ENCODE results near the gene UHRF1. TPM values are rescaled to one million over a fixed set of nuclear protein-coding genes. Genes with fewer than 3 reads are reported as not detected.
"Not testable (repeated sequence)": the region's sequence is repeated elsewhere in the genome, so short reads cannot be mapped to it uniquely, and the experiment has no call there.

UHRF1 gene
- polyA plus RNA-seq, 4 donors = 0.67 to 18.5 (median 6.0) TPM

- DNase-seq; H3K27me3 ChIP-seq (ENCODE audit: control insufficient read depth in 3 of 3, insufficient read depth in 3 of 3, low read length in 3 of 3); H3K36me3 ChIP-seq (ENCODE audit: control insufficient read depth in 3 of 3, insufficient read depth in 2 of 3, low read depth in 1 of 3, low read length in 3 of 3); H3K4me3 ChIP-seq (ENCODE audit: low read depth in 1 of 3, low read length in 3 of 3); H3K4me1 ChIP-seq (ENCODE audit: control insufficient read depth in 3 of 3, insufficient read depth in 2 of 3, low read depth in 1 of 3, low read length in 2 of 3); H3K27ac ChIP-seq (ENCODE audit: low read depth in 1 of 3, low read length in 2 of 3); H3K9me3 ChIP-seq (ENCODE audit: control insufficient read depth in 2 of 2, insufficient read depth in 1 of 2, low read depth in 1 of 2, low read length in 1 of 2); FAIRE-seq: not testable (repeated sequence)
- WGBS, 3 donors = 71 to 92% (median 74%) methylated on average over 4 to 6 of the region's 6 CpGs
Observed at GRCh38 chr19:4887803-4888202, 21.5 kb upstream of the UHRF1 start.

GRCh38 chr19:4889034-4889815 lies 20.1 kb upstream of the UHRF1 start:
- no peak for DNase-seq
- no peak overlapping the region for H3K27ac ChIP-seq (ENCODE audit: low read depth in 1 of 3, low read length in 2 of 3)
- 86 to 94% (median 91%) methylated on average over 14 of the region's 14 CpGs for WGBS, 3 donors
- H3K27me3 ChIP-seq (ENCODE audit: control insufficient read depth in 3 of 3, insufficient read depth in 3 of 3, low read length in 3 of 3) = no peaks in the 10 kb centered on the region
- no peaks in the 10 kb centered on the region for H3K4me1 ChIP-seq (ENCODE audit: control insufficient read depth in 3 of 3, insufficient read depth in 2 of 3, low read depth in 1 of 3, low read length in 2 of 3)
- H3K36me3 ChIP-seq (ENCODE audit: control insufficient read depth in 3 of 3, insufficient read depth in 2 of 3, low read depth in 1 of 3, low read length in 3 of 3) = no peaks in the 10 kb centered on the region
- no peak overlapping the region for H3K4me3 ChIP-seq (ENCODE audit: low read depth in 1 of 3, low read length in 3 of 3)
- no peak for FAIRE-seq
- H3K9me3 ChIP-seq (ENCODE audit: control insufficient read depth in 2 of 2, insufficient read depth in 1 of 2, low read depth in 1 of 2, low read length in 1 of 2) = no peaks in the 10 kb centered on the region

GRCh38 chr19:4891066-4891465 lies 18.2 kb upstream of the UHRF1 start:
- Histone ChIP-seq H3K36me3 (ENCODE audit: control insufficient read depth in 3 of 3, insufficient read depth in 2 of 3, low read depth in 1 of 3, low read length in 3 of 3) (no peaks in the 10 kb centered on the region), H3K27me3 (ENCODE audit: control insufficient read depth in 3 of 3, insufficient read depth in 3 of 3, low read length in 3 of 3) (no peaks in the 10 kb centered on the region), H3K4me3 (ENCODE audit: low read depth in 1 of 3, low read length in 3 of 3) (no peak overlapping the region), H3K9me3 (ENCODE audit: control insufficient read depth in 2 of 2, insufficient read depth in 1 of 2, low read depth in 1 of 2, low read length in 1 of 2) (no peaks in the 10 kb centered on the region), H3K4me1 (ENCODE audit: control insufficient read depth in 3 of 3, insufficient read depth in 2 of 3, low read depth in 1 of 3, low read length in 2 of 3) (no peaks in the 10 kb centered on the region), H3K27ac (ENCODE audit: low read depth in 1 of 3, low read length in 2 of 3) (no peak overlapping the region)
- WGBS, 3 donors = 55 to 85% (median 65%) methylated on average over 22 of the region's 22 CpGs
- FAIRE-seq = no peak
- DNase-seq = peak in 1 of 2 donors; percentile 11

DNA sequence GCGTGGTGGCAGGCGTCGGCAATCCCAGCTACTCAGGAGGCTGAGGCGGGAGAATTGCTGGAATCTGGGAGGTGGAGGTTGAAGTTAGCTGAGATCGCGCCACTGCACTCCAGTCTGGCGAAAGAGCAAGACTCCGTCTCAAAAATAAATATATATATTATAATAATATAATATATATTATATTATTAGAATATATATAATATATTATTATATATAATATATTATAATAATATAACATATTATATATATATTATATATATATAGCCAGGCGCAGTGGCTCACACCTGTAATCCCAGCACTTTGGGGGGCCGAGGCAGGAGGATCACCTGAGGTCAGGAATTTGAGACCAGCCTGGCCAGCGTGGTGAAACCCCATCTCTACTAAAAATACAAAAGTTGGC lies 16.3 kb upstream of the UHRF1 start:
- not testable (repeated sequence) for H3K4me1 ChIP-seq (ENCODE audit: control insufficient read depth in 3 of 3, insufficient read depth in 2 of 3, low read depth in 1 of 3, low read length in 2 of 3); H3K9me3 ChIP-seq (ENCODE audit: control insufficient read depth in 2 of 2, insufficient read depth in 1 of 2, low read depth in 1 of 2, low read length in 1 of 2); H3K27me3 ChIP-seq (ENCODE audit: control insufficient read depth in 3 of 3, insufficient read depth in 3 of 3, low read length in 3 of 3); H3K27ac ChIP-seq (ENCODE audit: low read depth in 1 of 3, low read length in 2 of 3); H3K36me3 ChIP-seq (ENCODE audit: control insufficient read depth in 3 of 3, insufficient read depth in 2 of 3, low read depth in 1 of 3, low read length in 3 of 3); FAIRE-seq; DNase-seq; H3K4me3 ChIP-seq (ENCODE audit: low read depth in 1 of 3, low read length in 3 of 3)
- WGBS, 3 donors = 91 to 93% (median 93%) methylated on average over 11 of the region's 11 CpGs

- Histone ChIP-seq H3K4me3 (ENCODE audit: low read depth in 1 of 3, low read length in 3 of 3) (no peak overlapping the region), H3K9me3 (ENCODE audit: control insufficient read depth in 2 of 2, insufficient read depth in 1 of 2, low read depth in 1 of 2, low read length in 1 of 2) (no peaks in the 10 kb centered on the region), H3K4me1 (ENCODE audit: control insufficient read depth in 3 of 3, insufficient read depth in 2 of 3, low read depth in 1 of 3, low read length in 2 of 3) (no peaks in the 10 kb centered on the region), H3K27me3 (ENCODE audit: control insufficient read depth in 3 of 3, insufficient read depth in 3 of 3, low read length in 3 of 3) (no peaks in the 10 kb centered on the region), H3K36me3 (ENCODE audit: control insufficient read depth in 3 of 3, insufficient read depth in 2 of 3, low read depth in 1 of 3, low read length in 3 of 3) (no peaks in the 10 kb centered on the region), H3K27ac (ENCODE audit: low read depth in 1 of 3, low read length in 2 of 3) (no peak overlapping the region)
- WGBS, 3 donors = 60 to 64% (median 62%) methylated on average over 3 of the region's 3 CpGs
- no peak for DNase-seq
- FAIRE-seq = no peak
Observed at GRCh38 chr19:4896372-4896771, 12.9 kb upstream of the UHRF1 start.

DNA sequence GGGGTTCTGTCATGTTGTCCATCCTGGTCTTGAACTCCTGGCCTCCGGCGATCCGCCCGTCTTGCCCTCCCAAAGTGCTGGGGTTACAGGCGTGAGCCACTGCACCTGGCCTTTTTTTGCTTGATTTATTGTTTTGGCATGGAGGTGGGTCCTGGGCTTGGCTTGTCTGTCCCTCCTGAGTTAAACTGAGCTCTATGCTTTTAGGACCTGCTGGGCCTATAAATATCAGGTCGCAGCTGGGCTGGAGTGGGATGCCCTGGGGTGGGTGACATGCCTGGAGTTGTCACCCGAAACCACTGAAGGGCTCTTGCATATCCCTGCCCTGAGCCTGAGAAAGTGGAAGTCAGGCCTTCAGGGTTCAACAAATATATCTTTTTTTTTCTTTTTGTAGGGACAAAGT lies 12.2 kb upstream of the UHRF1 start:
- WGBS, 3 donors = 88 to 91% (median 89%) methylated on average over 7 of the region's 7 CpGs
- Histone ChIP-seq H3K4me3 (ENCODE audit: low read depth in 1 of 3, low read length in 3 of 3) (no peak overlapping the region), H3K4me1 (ENCODE audit: control insufficient read depth in 3 of 3, insufficient read depth in 2 of 3, low read depth in 1 of 3, low read length in 2 of 3) (no peaks in the 10 kb centered on the region), H3K27me3 (ENCODE audit: control insufficient read depth in 3 of 3, insufficient read depth in 3 of 3, low read length in 3 of 3) (no peaks in the 10 kb centered on the region), H3K9me3 (ENCODE audit: control insufficient read depth in 2 of 2, insufficient read depth in 1 of 2, low read depth in 1 of 2, low read length in 1 of 2) (no peaks in the 10 kb centered on the region), H3K27ac (ENCODE audit: low read depth in 1 of 3, low read length in 2 of 3) (no peak overlapping the region), H3K36me3 (ENCODE audit: control insufficient read depth in 3 of 3, insufficient read depth in 2 of 3, low read depth in 1 of 3, low read length in 3 of 3) (no peaks in the 10 kb centered on the region)
- FAIRE-seq (no peak), DNase-seq (no peak)

DNA sequence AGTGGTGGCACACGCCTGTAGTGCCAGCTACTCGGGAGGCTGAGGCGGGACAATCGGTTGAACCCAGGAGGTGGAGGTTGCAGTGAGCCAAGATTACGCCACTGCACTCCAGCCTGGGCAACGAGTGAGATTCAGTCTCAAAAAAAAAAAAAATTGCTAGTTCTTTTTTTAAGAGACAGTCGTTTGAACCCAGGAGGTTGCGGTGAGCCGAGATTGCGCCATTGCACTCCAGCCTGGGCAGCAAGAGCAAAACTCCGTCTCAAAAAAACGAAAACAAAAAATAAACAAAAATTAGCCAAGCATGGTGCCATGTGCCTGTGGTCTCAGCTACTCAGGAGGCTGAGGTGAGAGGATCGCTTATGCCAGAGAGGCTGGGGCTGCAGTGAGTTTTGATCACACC lies 8.4 kb upstream of the UHRF1 start:
- 81 to 87% (median 87%) methylated on average over 13 of the region's 13 CpGs for WGBS, 3 donors
- H3K27me3 ChIP-seq (ENCODE audit: control insufficient read depth in 3 of 3, insufficient read depth in 3 of 3, low read length in 3 of 3); H3K4me3 ChIP-seq (ENCODE audit: low read depth in 1 of 3, low read length in 3 of 3); H3K9me3 ChIP-seq (ENCODE audit: control insufficient read depth in 2 of 2, insufficient read depth in 1 of 2, low read depth in 1 of 2, low read length in 1 of 2); H3K27ac ChIP-seq (ENCODE audit: low read depth in 1 of 3, low read length in 2 of 3); H3K36me3 ChIP-seq (ENCODE audit: control insufficient read depth in 3 of 3, insufficient read depth in 2 of 3, low read depth in 1 of 3, low read length in 3 of 3); DNase-seq; H3K4me1 ChIP-seq (ENCODE audit: control insufficient read depth in 3 of 3, insufficient read depth in 2 of 3, low read depth in 1 of 3, low read length in 2 of 3); FAIRE-seq: not testable (repeated sequence)

GRCh38 chr19:4902796-4903195 lies 6.5 kb upstream of the UHRF1 start, which contains the start of gene ARRDC5:
Gene ARRDC5 (minus strand): TSS chr19:4902896. CDS start chr19:4902825, 71 bp downstream.
- H3K4me1 ChIP-seq (ENCODE audit: control insufficient read depth in 3 of 3, insufficient read depth in 2 of 3, low read depth in 1 of 3, low read length in 2 of 3) = no peaks in the 10 kb centered on the region
- FAIRE-seq (no peak), DNase-seq (no peak)
- WGBS, 3 donors = 78 to 85% (median 82%) methylated on average over 7 of the region's 7 CpGs
- H3K9me3 ChIP-seq (ENCODE audit: control insufficient read depth in 2 of 2, insufficient read depth in 1 of 2, low read depth in 1 of 2, low read length in 1 of 2) = no peaks in the 10 kb centered on the region
- H3K4me3 ChIP-seq (ENCODE audit: low read depth in 1 of 3, low read length in 3 of 3) = no peak within 1 kb of the TSS
- H3K27me3 ChIP-seq (ENCODE audit: control insufficient read depth in 3 of 3, insufficient read depth in 3 of 3, low read length in 3 of 3) = no peaks in the 10 kb centered on the region
- H3K27ac ChIP-seq (ENCODE audit: low read depth in 1 of 3, low read length in 2 of 3) = no peak within 1 kb of the TSS
- H3K36me3 ChIP-seq (ENCODE audit: control insufficient read depth in 3 of 3, insufficient read depth in 2 of 3, low read depth in 1 of 3, low read length in 3 of 3) = no peaks in the 10 kb centered on the region

DNA sequence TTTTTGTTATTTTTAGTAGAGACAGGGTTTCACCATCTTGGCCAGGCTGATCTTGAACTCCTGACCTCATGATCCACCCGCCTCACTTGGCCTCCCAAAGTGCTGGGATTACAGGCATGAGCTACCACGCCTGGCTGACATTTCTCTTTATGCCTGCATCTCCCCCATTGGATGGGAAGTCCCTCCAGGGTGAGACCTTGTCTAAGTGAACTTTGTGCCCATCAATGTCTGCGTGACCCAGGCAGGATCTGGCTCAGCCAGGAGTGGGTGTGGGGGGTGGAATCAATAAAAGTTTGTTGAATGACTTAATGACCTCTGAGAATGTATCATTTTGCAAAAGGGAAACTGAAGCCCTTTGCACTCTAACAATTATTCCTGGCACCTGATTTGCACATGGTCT lies 4.8 kb upstream of the UHRF1 start:
- DNase-seq = peak in 1 of 2 donors; percentile 24

More for the DNA sequence above, 4.8 kb upstream of the UHRF1 start:
- FAIRE-seq = no peak
- 20 to 65% (median 46%) methylated on average over 3 of the region's 3 CpGs for WGBS, 3 donors
- no peaks in the 10 kb centered on the region for H3K27me3 ChIP-seq (ENCODE audit: control insufficient read depth in 3 of 3, insufficient read depth in 3 of 3, low read length in 3 of 3)
- H3K27ac ChIP-seq (ENCODE audit: low read depth in 1 of 3, low read length in 2 of 3) = no peak overlapping the region
- no peak overlapping the region for H3K4me3 ChIP-seq (ENCODE audit: low read depth in 1 of 3, low read length in 3 of 3)
- H3K4me1 ChIP-seq (ENCODE audit: control insufficient read depth in 3 of 3, insufficient read depth in 2 of 3, low read depth in 1 of 3, low read length in 2 of 3) = peaks cover 0 to 12% (median 0%) of the 10 kb centered on the region in 3 donors
- no peaks in the 10 kb centered on the region for H3K36me3 ChIP-seq (ENCODE audit: control insufficient read depth in 3 of 3, insufficient read depth in 2 of 3, low read depth in 1 of 3, low read length in 3 of 3)
- H3K9me3 ChIP-seq (ENCODE audit: control insufficient read depth in 2 of 2, insufficient read depth in 1 of 2, low read depth in 1 of 2, low read length in 1 of 2) = no peaks in the 10 kb centered on the region

All from small intestine (tissue), 7 donors.